ENCODE data around the gene CBLB. TPM values are rescaled to one million over a fixed set of nuclear protein-coding genes. Genes with fewer than 3 reads are reported as not detected.

Gene CBLB
- total RNA-seq, 2 donors from 2014 or later: 31.1 to 40.5 TPM

DNA sequence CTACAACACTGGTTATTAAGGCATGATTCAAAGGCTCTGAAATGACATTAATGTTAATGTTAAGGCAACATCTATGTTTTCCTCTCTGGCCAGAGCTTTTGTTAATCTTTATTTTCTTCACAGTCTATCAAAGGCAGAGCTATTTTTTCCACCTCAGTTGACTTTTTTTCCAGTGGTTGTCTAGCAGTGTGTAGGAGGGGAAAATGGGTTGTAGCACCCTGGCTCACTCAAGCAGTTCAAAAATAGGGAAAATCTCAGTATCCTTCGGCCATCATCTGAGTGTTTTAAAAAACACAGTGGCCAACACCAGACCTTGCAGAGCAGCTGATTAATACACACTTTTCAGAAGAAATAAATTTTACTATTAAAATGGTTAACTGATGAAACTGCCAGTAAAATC lies 21.4 kb downstream of the CBLB start:
- no peak overlapping the region for H3K27ac ChIP-seq
- no peaks in the 10 kb centered on the region for H3K9me3 ChIP-seq
- H3K4me1 ChIP-seq: peaks cover 9% of the 10 kb centered on the region
- TF ChIP-seq, protein P1, sequence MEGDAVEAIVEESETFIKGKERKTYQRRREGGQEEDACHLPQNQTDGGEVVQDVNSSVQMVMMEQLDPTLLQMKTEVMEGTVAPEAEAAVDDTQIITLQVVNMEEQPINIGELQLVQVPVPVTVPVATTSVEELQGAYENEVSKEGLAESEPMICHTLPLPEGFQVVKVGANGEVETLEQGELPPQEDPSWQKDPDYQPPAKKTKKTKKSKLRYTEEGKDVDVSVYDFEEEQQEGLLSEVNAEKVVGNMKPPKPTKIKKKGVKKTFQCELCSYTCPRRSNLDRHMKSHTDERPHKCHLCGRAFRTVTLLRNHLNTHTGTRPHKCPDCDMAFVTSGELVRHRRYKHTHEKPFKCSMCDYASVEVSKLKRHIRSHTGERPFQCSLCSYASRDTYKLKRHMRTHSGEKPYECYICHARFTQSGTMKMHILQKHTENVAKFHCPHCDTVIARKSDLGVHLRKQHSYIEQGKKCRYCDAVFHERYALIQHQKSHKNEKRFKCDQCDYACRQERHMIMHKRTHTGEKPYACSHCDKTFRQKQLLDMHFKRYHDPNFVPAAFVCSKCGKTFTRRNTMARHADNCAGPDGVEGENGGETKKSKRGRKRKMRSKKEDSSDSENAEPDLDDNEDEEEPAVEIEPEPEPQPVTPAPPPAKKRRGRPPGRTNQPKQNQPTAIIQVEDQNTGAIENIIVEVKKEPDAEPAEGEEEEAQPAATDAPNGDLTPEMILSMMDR (IDR thresholded peaks at IDR 0.05): no peak
- no peak for TF ChIP-seq POLR2A (IDR thresholded peaks at IDR 0.05)
- DNase-seq (no peak), ATAC-seq (no peak)
- H3K36me3 ChIP-seq (replicated peaks in 1 of 2; ENCODE audit: insufficient read depth in 1 of 2, low read depth in 2 of 2): peaks cover 0 to 2% of the 10 kb centered on the region in 2 donors
- intact Hi-C loops (cut with DNase I): no loop called here
- no peak overlapping the region for H3K4me3 ChIP-seq
- 87 to 92% methylated on average over 1 of the region's 1 CpG for WGBS, 2 donors
- H3K27me3 ChIP-seq: no peaks in the 10 kb centered on the region

DNA sequence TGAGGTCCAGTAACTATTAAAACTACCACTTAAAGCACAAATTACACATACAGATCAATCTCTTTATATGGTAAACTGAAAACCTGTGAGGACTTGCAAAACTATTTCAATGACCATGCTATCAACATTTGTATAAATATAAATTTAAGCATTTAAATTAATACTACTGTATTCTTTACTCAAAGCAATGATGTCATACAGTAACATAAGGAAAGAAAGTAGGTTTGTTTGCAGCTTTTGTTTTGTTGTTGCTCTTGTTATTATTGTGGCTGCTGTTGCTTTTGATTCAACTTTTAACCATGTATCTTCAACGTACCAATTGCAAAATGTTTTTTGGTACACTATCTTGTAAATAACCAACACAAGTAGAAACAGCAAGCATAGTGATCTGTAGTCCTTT lies 22.0 kb downstream of the CBLB start:
- intact Hi-C loops (cut with DNase I): no loop called here
- TF ChIP-seq, protein P1 (IDR thresholded peaks at IDR 0.05): no peak
- TF ChIP-seq POLR2A (IDR thresholded peaks at IDR 0.05): no peak
- H3K27ac ChIP-seq: no peak overlapping the region

DNA sequence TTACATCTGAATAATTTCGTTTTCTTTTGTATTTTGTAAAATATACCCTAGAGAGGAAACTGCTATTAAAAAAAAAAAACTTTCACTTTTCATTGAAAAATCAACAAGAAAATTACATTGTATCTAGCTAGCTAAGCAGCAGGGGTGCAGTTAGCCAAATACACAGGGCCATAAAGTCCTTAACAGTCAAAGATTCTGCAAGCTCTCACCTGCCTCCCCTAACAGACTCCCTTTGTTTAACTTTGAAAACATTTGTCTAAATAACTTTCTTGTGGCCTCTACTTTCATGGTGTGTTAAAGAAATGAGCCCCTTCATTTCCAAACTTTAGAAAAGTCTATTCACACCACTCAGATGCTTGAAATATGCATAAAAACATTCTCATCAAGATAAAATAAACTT lies 23.3 kb downstream of the CBLB start:
- Histone ChIP-seq H3K9me3 (no peaks in the 10 kb centered on the region), H3K27me3 (no peaks in the 10 kb centered on the region), H3K27ac (peak overlapping the region in 1 of 4 donors; percentile 44), H3K4me3 (no peak overlapping the region), H3K36me3 (replicated peaks in 1 of 2; ENCODE audit: insufficient read depth in 1 of 2, low read depth in 2 of 2) (no peaks in the 10 kb centered on the region), H3K4me1 (peaks cover 9% of the 10 kb centered on the region)
- 41 to 50% methylated on average over 1 of the region's 1 CpG for WGBS, 2 donors
- TF ChIP-seq, protein P1 (IDR thresholded peaks at IDR 0.05): no peak
- no peak for TF ChIP-seq POLR2A (IDR thresholded peaks at IDR 0.05)
- DNase-seq (no peak), ATAC-seq (no peak)
- intact Hi-C loops (cut with DNase I): no loop called here

More for the DNA sequence above, 22.0 kb downstream of the CBLB start:
- no peaks in the 10 kb centered on the region for H3K27me3 ChIP-seq
- H3K36me3 ChIP-seq (replicated peaks in 1 of 2; ENCODE audit: insufficient read depth in 1 of 2, low read depth in 2 of 2): no peaks in the 10 kb centered on the region
- ATAC-seq: no peak
- H3K4me3 ChIP-seq: no peak overlapping the region
- no peaks in the 10 kb centered on the region for H3K9me3 ChIP-seq
- WGBS, 2 donors: 57 to 60% methylated on average over 1 of the region's 1 CpG
- peaks cover 9% of the 10 kb centered on the region for H3K4me1 ChIP-seq
- no peak for DNase-seq

DNA sequence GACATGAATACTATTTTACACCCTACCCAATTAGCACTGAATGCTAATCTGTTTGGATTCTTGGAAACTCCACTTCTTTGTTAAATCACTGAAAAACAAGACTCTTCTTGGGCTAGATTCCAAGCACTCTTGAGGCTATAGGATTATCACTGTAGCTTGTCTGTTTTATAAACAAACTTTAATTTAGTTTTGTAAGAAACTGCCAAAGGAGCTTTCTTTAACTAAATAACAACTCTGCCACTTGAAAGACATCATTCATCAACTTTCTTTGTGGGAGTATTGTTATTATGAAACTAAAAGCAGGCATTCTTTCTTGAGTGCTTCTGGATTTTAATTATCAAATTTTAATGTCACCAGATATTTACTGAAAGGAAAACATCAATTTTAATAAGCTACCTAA lies 24.1 kb downstream of the CBLB start:
- ATAC-seq: no peak
- Histone ChIP-seq H3K4me3 (no peak overlapping the region), H3K9me3 (no peaks in the 10 kb centered on the region), H3K27me3 (no peaks in the 10 kb centered on the region), H3K27ac (no peak overlapping the region), H3K36me3 (replicated peaks in 1 of 2; ENCODE audit: insufficient read depth in 1 of 2, low read depth in 2 of 2) (no peaks in the 10 kb centered on the region), H3K4me1 (peaks cover 9% of the 10 kb centered on the region)
- TF ChIP-seq POLR2A (IDR thresholded peaks at IDR 0.05): no peak
- TF ChIP-seq, protein P1 (IDR thresholded peaks at IDR 0.05): no peak
- intact Hi-C loops (cut with DNase I): no loop called here
- DNase-seq: no peak

DNA sequence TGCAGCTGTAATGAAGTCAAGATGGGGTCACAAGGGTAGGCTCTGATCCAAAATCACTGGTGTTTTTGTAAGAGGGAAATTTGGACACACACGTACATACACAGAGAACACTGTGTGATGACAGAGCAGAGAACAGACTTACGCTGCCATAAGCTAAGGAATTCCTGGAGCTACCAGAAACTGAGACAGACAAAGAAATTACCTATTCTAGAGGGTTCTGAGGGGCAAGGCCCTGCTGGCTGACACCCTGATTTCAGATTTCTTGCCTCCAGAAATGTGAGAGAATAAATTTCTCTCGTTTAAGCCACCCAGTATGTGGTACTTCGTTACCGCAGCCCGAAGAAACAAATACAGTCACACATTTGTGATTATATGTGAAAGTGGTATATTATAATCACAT lies 24.8 kb downstream of the CBLB start:
- TF ChIP-seq POLR2A (IDR thresholded peaks at IDR 0.05): no peak
- TF ChIP-seq, protein P1 (IDR thresholded peaks at IDR 0.05): no peak
- ATAC-seq: no peak
- H3K27me3 ChIP-seq: no peaks in the 10 kb centered on the region
- intact Hi-C loops (cut with DNase I): no loop called here
- peaks cover 9% of the 10 kb centered on the region for H3K4me1 ChIP-seq
- H3K9me3 ChIP-seq: no peaks in the 10 kb centered on the region
- WGBS, 2 donors: 80 to 82% methylated on average over 6 of the region's 6 CpGs
- no peak overlapping the region for H3K27ac ChIP-seq
- H3K4me3 ChIP-seq: no peak overlapping the region
- no peaks in the 10 kb centered on the region for H3K36me3 ChIP-seq (replicated peaks in 1 of 2; ENCODE audit: insufficient read depth in 1 of 2, low read depth in 2 of 2)
- no peak for DNase-seq
